ENCODE data around the gene CERS4. TPM values are rescaled to one million over a fixed set of nuclear protein-coding genes. Genes with fewer than 3 reads are reported as not detected.

CERS4 gene
- total and polyA plus RNA-seq, 2 donors from 2014 or later, result 36.5 to 65.5 TPM

DNA sequence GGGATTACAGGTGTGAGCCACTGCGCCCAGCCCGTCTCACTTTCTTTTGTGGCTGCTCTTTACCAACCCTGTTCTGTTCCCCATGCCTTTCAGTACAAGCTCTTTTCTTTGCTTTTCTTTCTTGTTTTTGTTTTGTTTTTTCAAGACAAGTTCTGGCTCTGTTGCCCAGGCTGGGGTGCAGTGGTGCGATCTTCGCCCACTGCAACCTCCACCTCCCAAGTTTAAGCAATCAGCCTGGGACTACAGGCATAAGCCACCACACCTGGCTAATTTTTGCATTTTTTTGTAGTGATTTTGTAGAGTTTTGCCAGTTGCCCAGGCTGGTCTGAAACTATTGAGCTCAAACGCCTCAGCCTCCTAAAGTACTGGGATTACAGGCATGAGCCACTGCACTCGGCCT lies 3.7 kb downstream of the CERS4 start:
- Histone ChIP-seq H3K36me3 (ENCODE audit: control insufficient read depth in 2 of 3, insufficient read depth in 3 of 3, low read length in 3 of 3) (no peaks in the 10 kb centered on the region), H3K9me3 (ENCODE audit: control insufficient read depth in 2 of 3, insufficient read depth in 1 of 3, low read length in 3 of 3) (no peaks in the 10 kb centered on the region), H3K27ac (ENCODE audit: low read depth in 2 of 2, low read length in 2 of 2) (peak overlapping the region in 1 of 2 donors; percentile 28), H3K4me3 (ENCODE audit: low read length in 3 of 3) (no peak overlapping the region), H3K27me3 (ENCODE audit: control insufficient read depth, insufficient read depth, low read length) (no peaks in the 10 kb centered on the region), H3K9ac (ENCODE audit: low read length in 3 of 3) (no peak overlapping the region), H3K4me1 (ENCODE audit: control insufficient read depth in 2 of 3, insufficient read depth in 2 of 3, low read depth in 1 of 3, low read length in 3 of 3) (peaks cover 0 to 12% (median 0%) of the 10 kb centered on the region in 3 donors)
- no peak for TF ChIP-seq CTCF (IDR thresholded peaks at IDR 0.05; ENCODE audit: borderline replicate concordance, extremely low read depth, insufficient read depth)
- intact Hi-C loops (cut with DNase I), result no loop called here
- FAIRE-seq (no peak), DNase-seq (no peak)

DNA sequence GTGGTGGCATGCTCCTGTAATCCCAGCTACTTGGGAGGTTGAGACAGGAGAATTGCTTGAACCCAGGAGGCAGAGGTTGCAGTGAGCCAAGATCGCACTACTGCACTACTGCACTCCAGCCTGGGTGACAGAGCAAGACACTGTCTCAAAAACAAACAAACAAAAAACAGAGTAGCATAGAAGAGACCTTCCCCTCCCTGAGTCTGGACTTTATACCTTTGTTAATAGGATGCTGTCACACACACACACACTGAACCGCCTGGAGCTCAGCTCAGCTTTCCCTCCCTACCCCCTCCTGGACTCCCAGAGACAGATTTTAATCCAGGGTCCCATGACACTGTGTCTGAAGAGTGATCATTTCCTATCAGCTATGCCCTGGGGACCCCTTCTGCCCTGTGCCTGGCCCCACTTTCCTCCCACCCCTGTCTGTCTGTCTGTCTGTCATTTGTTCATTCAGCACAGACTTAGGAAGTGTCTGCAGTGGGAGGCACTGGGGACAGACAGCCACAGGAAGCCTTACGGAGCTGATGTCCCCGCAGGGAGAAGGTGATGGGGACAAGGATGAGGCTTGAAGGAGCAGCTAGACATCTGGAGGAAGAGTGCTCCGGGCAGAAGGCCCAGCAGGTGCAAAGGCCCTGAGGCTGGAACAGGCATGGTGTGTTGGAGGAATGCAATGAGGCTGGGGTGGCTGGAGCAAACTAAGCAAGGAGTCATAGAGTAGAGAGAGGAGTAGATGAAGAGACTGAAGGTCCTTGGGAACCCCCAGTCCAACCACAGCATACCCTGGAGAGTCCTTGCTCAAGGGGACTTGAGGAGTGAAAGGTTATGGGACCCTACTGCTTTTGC lies 4.9 kb downstream of the CERS4 start:
- Histone ChIP-seq H3K36me3 (ENCODE audit: control insufficient read depth in 2 of 3, insufficient read depth in 3 of 3, low read length in 3 of 3) (no peaks in the 10 kb centered on the region), H3K27ac (ENCODE audit: low read depth in 2 of 2, low read length in 2 of 2) (no peak overlapping the region), H3K9ac (ENCODE audit: low read length in 3 of 3) (no peak overlapping the region), H3K4me3 (ENCODE audit: low read length in 3 of 3) (no peak overlapping the region), H3K9me3 (ENCODE audit: control insufficient read depth in 2 of 3, insufficient read depth in 1 of 3, low read length in 3 of 3) (no peaks in the 10 kb centered on the region), H3K27me3 (ENCODE audit: control insufficient read depth, insufficient read depth, low read length) (no peaks in the 10 kb centered on the region), H3K4me1 (ENCODE audit: control insufficient read depth in 2 of 3, insufficient read depth in 2 of 3, low read depth in 1 of 3, low read length in 3 of 3) (peaks cover 0 to 8% (median 0%) of the 10 kb centered on the region in 3 donors)
- DNase-seq (no peak), FAIRE-seq (no peak)
- intact Hi-C loops (cut with DNase I), result no loop called here
- no peak for TF ChIP-seq CTCF (IDR thresholded peaks at IDR 0.05; ENCODE audit: borderline replicate concordance, extremely low read depth, insufficient read depth)

GRCh38 chr19:8214802-8215201 lies 5.6 kb downstream of the CERS4 start:
- Histone ChIP-seq H3K27me3 (ENCODE audit: control insufficient read depth, insufficient read depth, low read length) (no peaks in the 10 kb centered on the region), H3K9me3 (ENCODE audit: control insufficient read depth in 2 of 3, insufficient read depth in 1 of 3, low read length in 3 of 3) (no peaks in the 10 kb centered on the region), H3K36me3 (ENCODE audit: control insufficient read depth in 2 of 3, insufficient read depth in 3 of 3, low read length in 3 of 3) (no peaks in the 10 kb centered on the region), H3K4me3 (ENCODE audit: low read length in 3 of 3) (no peak overlapping the region), H3K27ac (ENCODE audit: low read depth in 2 of 2, low read length in 2 of 2) (no peak overlapping the region), H3K9ac (ENCODE audit: low read length in 3 of 3) (no peak overlapping the region), H3K4me1 (ENCODE audit: control insufficient read depth in 2 of 3, insufficient read depth in 2 of 3, low read depth in 1 of 3, low read length in 3 of 3) (peaks cover 0 to 8% (median 0%) of the 10 kb centered on the region in 3 donors)
- intact Hi-C loops (cut with DNase I), result no loop called here
- no peak for TF ChIP-seq CTCF (IDR thresholded peaks at IDR 0.05; ENCODE audit: borderline replicate concordance, extremely low read depth, insufficient read depth)
- FAIRE-seq, result no peak
- no peak for DNase-seq

Data from kidney (tissue), 14 donors.